GM13977 (cell line): Measurements from ENCODE around the gene RPL38.

Experiments
- DNase-seq: peaks from one replicate; pipeline ENCODE4 v3.0.0; 2012; ENCODE audit warnings: low spot score
- CTCF ChIP-seq: IDR thresholded peaks from 2 replicates; pipeline ENCODE4 v1.5.1; 2012; ENCODE audit warnings: mild to moderate bottlenecking, control low read depth; ENCODE audit not compliant: insufficient read depth; ENCODE audit errors: extremely low read depth, missing control alignments
- in situ Hi-C: fragments of 300-500 bp; cut with MboI; formaldehyde crosslinking; loops from one replicate; pipeline ENCODE4 v1.12.0; 2022; ENCODE audit warnings: low sequenced_read_pairs, low pct_unique_long_range_greater_than_20kb, mixed read lengths, inconsistent platforms; ENCODE audit not compliant: unreplicated experiment

Gene RPL38

GRCh38 chr17:74217888-74218287 lies 14.4 kb downstream of the RPL38 start:
- no peak for DNase-seq
- in situ Hi-C loops, result no loop called here
- no peak for TF ChIP-seq CTCF

GRCh38 chr17:74218436-74218835 lies 15.0 kb downstream of the RPL38 start:
- TF ChIP-seq CTCF, result no peak
- no peak for DNase-seq
- in situ Hi-C loops, result no loop called here

- no peak for DNase-seq
- in situ Hi-C loops, result no loop called here
- TF ChIP-seq CTCF, result no peak
Measured at GRCh38 chr17:74219576-74220133, 16.2 kb downstream of the RPL38 start.

- in situ Hi-C loops, result no loop called here
- DNase-seq, result no peak
- no peak for TF ChIP-seq CTCF
Measured at GRCh38 chr17:74220219-74220618, 16.7 kb downstream of the RPL38 start.

- no peak for DNase-seq
- no peak for TF ChIP-seq CTCF
- in situ Hi-C loops, result no loop called here
Measured at GRCh38 chr17:74220946-74221818, 17.7 kb downstream of the RPL38 start.

GRCh38 chr17:74222399-74222798 lies 18.9 kb downstream of the RPL38 start:
- no peak for DNase-seq
- no peak for TF ChIP-seq CTCF
- in situ Hi-C loops, result no loop called here
